Measurements from ENCODE around the gene ABR. TPM values are rescaled to one million over a fixed set of nuclear protein-coding genes. Genes with fewer than 3 reads are reported as not detected.

The ABR gene
- total and polyA plus RNA-seq, 2 of the 13 experiments (the other 11 are each of a cell fraction or from before 2014, with no cell fraction given) = 12.4 to 40.4 TPM

DNA sequence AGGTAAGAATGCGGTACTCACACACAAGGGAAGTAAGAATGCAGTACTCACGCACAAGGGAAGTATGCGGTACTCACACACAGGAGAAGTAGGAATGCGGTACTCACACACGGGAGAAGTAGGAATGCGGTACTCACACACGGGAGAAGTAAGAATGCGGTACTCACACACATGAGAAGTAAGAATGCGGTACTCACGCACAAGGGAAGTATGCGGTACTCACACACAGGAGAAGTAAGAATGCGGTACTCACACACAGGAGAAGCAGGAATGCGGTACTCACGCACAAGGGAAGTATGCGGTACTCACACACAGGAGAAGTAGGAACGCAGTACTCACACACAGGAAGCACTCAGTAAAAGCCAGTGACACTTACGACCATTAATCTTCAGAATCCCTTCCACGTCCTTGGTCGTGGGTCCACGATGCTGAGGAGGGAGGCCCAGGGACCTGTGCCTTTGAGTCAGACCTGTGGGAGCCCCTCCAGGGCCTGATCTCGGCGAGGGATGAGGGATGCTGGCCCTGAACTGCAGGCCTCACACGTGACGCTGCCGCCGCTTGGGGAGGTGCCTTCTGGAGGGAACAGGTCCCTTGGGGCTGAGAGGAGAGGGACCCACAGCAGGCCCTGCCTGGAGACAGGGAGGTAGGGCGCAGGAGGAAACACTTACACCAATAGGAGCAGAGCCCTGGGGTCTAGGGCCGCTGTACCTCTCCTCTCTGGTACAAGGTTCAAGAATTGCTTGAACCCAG, 20.2 kb downstream of the ABR start:
- in situ Hi-C loops (cut with HindIII; ENCODE audit: extremely low pct_ligation_motif_present, low pct_unique_long_range_greater_than_20kb) = no loop called here
- no TSS peak for BruUV-seq (replicated peaks)
- H4K20me1 ChIP-seq (ENCODE audit: insufficient read depth, low read length) = no peaks in the 10 kb centered on the region
- ChIA-PET CTCF (ENCODE audit: low intra/inter-chr PET ratio, low total read pairs) (no interaction called here), POLR2A (no interaction called here)
- intact Hi-C loops (cut with micrococcal nuclease; ENCODE audit: unreplicated experiment) = no loop called here
- DNase-seq (ENCODE audit: low spot score) (no peak), FAIRE-seq (peak; percentile 76), ATAC-seq (no peak)
- H3K27me3 ChIP-seq (ENCODE audit: control insufficient read depth in 1 of 2, insufficient read depth in 2 of 2, low read length in 2 of 2) = peaks cover 11 to 50% of the 10 kb centered on the region in 2 experiments
- 0 out of 2 replicates have a peak, but pooled peaks cover 4% of the 10 kb centered on the region for H3K9me3 ChIP-seq (ENCODE audit: low read length)
- no peaks in the 10 kb centered on the region for H3K4me1 ChIP-seq (ENCODE audit: insufficient read depth, low read length)
- no peaks in the 10 kb centered on the region for H3K79me2 ChIP-seq (ENCODE audit: insufficient read depth, low read length)
- TF ChIP-seq ZFAT (CRISPR knock-in tag; conservative IDR thresholded peaks at IDR 0.05) (no peak), JDP2 (CRISPR knock-in tag; IDR thresholded peaks at IDR 0.05; ENCODE audit: borderline replicate concordance) (no peak), CBX1 (IDR thresholded peaks at IDR 0.05; ENCODE audit: low read depth) (no peak), ZNF138 (CRISPR knock-in tag; IDR thresholded peaks at IDR 0.05; ENCODE audit: low read depth) (no peak)
- TF ChIP-seq, protein P1, sequence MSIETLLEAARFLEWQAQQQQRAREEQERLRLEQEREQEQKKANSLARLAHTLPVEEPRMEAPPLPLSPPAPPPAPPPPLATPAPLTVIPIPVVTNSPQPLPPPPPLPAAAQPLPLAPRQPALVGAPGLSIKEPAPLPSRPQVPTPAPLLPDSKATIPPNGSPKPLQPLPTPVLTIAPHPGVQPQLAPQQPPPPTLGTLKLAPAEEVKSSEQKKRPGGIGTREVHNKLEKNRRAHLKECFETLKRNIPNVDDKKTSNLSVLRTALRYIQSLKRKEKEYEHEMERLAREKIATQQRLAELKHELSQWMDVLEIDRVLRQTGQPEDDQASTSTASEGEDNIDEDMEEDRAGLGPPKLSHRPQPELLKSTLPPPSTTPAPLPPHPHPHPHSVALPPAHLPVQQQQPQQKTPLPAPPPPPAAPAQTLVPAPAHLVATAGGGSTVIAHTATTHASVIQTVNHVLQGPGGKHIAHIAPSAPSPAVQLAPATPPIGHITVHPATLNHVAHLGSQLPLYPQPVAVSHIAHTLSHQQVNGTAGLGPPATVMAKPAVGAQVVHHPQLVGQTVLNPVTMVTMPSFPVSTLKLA (IDR thresholded peaks at IDR 0.05) = no peak
- H2AFZ ChIP-seq (ENCODE audit: low read length) = no peak overlapping the region
- no peak overlapping the region for H3K27ac ChIP-seq (ENCODE audit: extremely low read length, insufficient read depth, low read length)
- WGBS (ENCODE audit: low lambda C conversion rate) = 64% methylated on average over 20 of the region's 28 CpGs
- H3K36me3 ChIP-seq (replicated peaks in 1 of 2; ENCODE audit: control insufficient read depth in 1 of 2, insufficient read depth in 2 of 2, low read length in 2 of 2) = no peaks in the 10 kb centered on the region
- H3K4me3 ChIP-seq (replicated peaks in 1 of 3; ENCODE audit: insufficient read depth in 1 of 3, low read depth in 2 of 3, low read length in 3 of 3) = no peak overlapping the region
- no peak overlapping the region for H3K4me2 ChIP-seq (ENCODE audit: low read depth, low read length)
- H3K9ac ChIP-seq (ENCODE audit: insufficient read depth, low read depth, low read length) = no peak overlapping the region

DNA sequence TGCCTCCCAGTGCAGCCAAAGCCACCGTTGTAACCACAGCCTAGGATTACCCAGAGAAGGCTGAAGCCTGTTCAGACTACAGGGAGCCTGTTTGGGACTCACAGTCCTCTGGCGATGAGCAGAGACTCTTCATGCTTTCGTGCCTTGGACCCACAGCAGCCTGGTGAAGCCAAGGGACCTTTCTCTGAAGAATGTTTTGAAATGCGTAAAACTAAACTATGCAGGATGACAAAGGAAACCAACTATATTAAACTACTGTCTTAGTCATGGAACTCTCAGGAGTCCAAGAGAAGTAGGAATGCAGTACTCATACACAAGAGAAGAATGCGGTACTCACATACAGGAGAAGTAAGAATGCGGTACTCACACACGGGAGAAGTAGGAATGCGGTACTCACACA, 20.9 kb downstream of the ABR start:
- TF ChIP-seq TCF12 (IDR thresholded peaks at IDR 0.05) (no peak), TCF12 (CRISPR knock-in tag; IDR thresholded peaks at IDR 0.05) (no peak), NPAS2 (CRISPR knock-in tag; IDR thresholded peaks at IDR 0.05; ENCODE audit: borderline replicate concordance) (no peak), ZFP36L2 (CRISPR knock-in tag; IDR thresholded peaks at IDR 0.05) (no peak), PRMT3 (CRISPR knock-in tag; IDR thresholded peaks at IDR 0.05; ENCODE audit: borderline replicate concordance, low read depth) (no peak), IKZF4 (CRISPR knock-in tag; IDR thresholded peaks at IDR 0.05; ENCODE audit: borderline replicate concordance, low read depth, not compliant biosample characterization) (no peak)
- TF ChIP-seq, protein P2, sequence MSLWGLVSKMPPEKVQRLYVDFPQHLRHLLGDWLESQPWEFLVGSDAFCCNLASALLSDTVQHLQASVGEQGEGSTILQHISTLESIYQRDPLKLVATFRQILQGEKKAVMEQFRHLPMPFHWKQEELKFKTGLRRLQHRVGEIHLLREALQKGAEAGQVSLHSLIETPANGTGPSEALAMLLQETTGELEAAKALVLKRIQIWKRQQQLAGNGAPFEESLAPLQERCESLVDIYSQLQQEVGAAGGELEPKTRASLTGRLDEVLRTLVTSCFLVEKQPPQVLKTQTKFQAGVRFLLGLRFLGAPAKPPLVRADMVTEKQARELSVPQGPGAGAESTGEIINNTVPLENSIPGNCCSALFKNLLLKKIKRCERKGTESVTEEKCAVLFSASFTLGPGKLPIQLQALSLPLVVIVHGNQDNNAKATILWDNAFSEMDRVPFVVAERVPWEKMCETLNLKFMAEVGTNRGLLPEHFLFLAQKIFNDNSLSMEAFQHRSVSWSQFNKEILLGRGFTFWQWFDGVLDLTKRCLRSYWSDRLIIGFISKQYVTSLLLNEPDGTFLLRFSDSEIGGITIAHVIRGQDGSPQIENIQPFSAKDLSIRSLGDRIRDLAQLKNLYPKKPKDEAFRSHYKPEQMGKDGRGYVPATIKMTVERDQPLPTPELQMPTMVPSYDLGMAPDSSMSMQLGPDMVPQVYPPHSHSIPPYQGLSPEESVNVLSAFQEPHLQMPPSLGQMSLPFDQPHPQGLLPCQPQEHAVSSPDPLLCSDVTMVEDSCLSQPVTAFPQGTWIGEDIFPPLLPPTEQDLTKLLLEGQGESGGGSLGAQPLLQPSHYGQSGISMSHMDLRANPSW (CRISPR knock-in tag; IDR thresholded peaks at IDR 0.05; ENCODE audit: borderline replicate concordance) = no peak
- ChIA-PET POLR2A (no interaction called here), CTCF (ENCODE audit: low intra/inter-chr PET ratio, low total read pairs) (no interaction called here)
- Histone ChIP-seq H4K20me1 (ENCODE audit: insufficient read depth, low read length) (no peaks in the 10 kb centered on the region), H3K4me1 (ENCODE audit: insufficient read depth, low read length) (no peaks in the 10 kb centered on the region), H3K27me3 (ENCODE audit: control insufficient read depth in 1 of 2, insufficient read depth in 2 of 2, low read length in 2 of 2) (peaks cover 13 to 54% of the 10 kb centered on the region in 2 experiments), H3K9ac (ENCODE audit: insufficient read depth, low read depth, low read length) (no peak overlapping the region), H3K36me3 (replicated peaks in 1 of 2; ENCODE audit: control insufficient read depth in 1 of 2, insufficient read depth in 2 of 2, low read length in 2 of 2) (no peaks in the 10 kb centered on the region), H2AFZ (ENCODE audit: low read length) (no peak overlapping the region), H3K4me2 (ENCODE audit: low read depth, low read length) (no peak overlapping the region), H3K27ac (ENCODE audit: extremely low read length, insufficient read depth, low read length) (no peak overlapping the region), H3K4me3 (replicated peaks in 1 of 3; ENCODE audit: insufficient read depth in 1 of 3, low read depth in 2 of 3, low read length in 3 of 3) (no peak overlapping the region), H3K9me3 (ENCODE audit: low read length) (0 out of 2 replicates have a peak, but pooled peaks cover 4% of the 10 kb centered on the region), H3K79me2 (ENCODE audit: insufficient read depth, low read length) (no peaks in the 10 kb centered on the region)
- no TSS peak for BruUV-seq (replicated peaks)
- 89% methylated on average over 8 of the region's 8 CpGs for WGBS (ENCODE audit: low lambda C conversion rate)
- FAIRE-seq (no peak), ATAC-seq (no peak), DNase-seq (ENCODE audit: low spot score) (no peak)
- in situ Hi-C loops (cut with HindIII; ENCODE audit: extremely low pct_ligation_motif_present, low pct_unique_long_range_greater_than_20kb) = no loop called here
- intact Hi-C loops (cut with micrococcal nuclease; ENCODE audit: unreplicated experiment) = no loop called here
